Gastrocnemius medialis (tissue), 4 donors: ENCODE data around the gene KIRREL3. TPM values are rescaled to one million over a fixed set of nuclear protein-coding genes. Genes with fewer than 3 reads are reported as not detected.

ENCODE experiments used
- ATAC-seq, 2 donors: fragments of 150-250 bp; one replicate each; pipeline ENCODE4 v1.9.1; 2016
- DNase-seq, 2 donors: peaks; one replicate each; pipeline ENCODE4 v3.0.0-alpha.2; 2019
- H3K27ac ChIP-seq, 4 donors: fragments of 200-600 bp; sonication (generic); 1 replicate in 1 of 4; 2 replicates in 3 of 4; pipeline ENCODE4 v1.5.1; 2016 to 2018; ENCODE audit warnings: mild to moderate bottlenecking in 2 of 4, moderate library complexity in 1 of 4
- H3K27me3 ChIP-seq, 3 donors: fragments of 200-600 bp; sonication (generic) in 2 of 3; 1 replicate in 1 of 3; 2 replicates in 2 of 3; pipeline versions ENCODE4 v1.5.1 to v1.6.0; 2016 to 2019; ENCODE audit warnings: mild to moderate bottlenecking in 1 of 3, moderate library complexity in 1 of 3
- H3K36me3 ChIP-seq, 2 donors: fragments of 200-600 bp; sonication (generic) in 1 of 2; one replicate each; pipeline ENCODE4 v1.5.1; 2017 to 2018
- H3K4me1 ChIP-seq, 2 donors: fragments of 200-600 bp; sonication (generic) in 1 of 2; one replicate each; pipeline ENCODE4 v1.5.1; 2016 to 2017; ENCODE audit warnings: mild to moderate bottlenecking in 2 of 2
- H3K4me3 ChIP-seq, 4 donors: fragments of 200-600 bp; sonication (generic) in 3 of 4; 1 replicate in 1 of 4; 2 replicates in 3 of 4; pipeline ENCODE4 v1.5.1; 2016 to 2019; ENCODE audit warnings: mild to moderate bottlenecking in 2 of 4
- H3K9me3 ChIP-seq, 3 donors: fragments of 200-600 bp; sonication (generic) in 2 of 3; 1 replicate in 1 of 3; 2 replicates in 2 of 3; pipeline ENCODE4 v1.5.1; 2016 to 2019
- POLR2A ChIP-seq, 2 donors: fragments of 450-650 bp; IDR thresholded peaks; one replicate each; pipeline ENCODE4 v1.6.1; 2017; ENCODE audit warnings: antibody characterized with exemption in 2 of 2, mild to moderate bottlenecking in 2 of 2, moderate library complexity in 2 of 2
- in situ Hi-C, 4 donors: fragments of 200-750 bp; cut with MboI; loops; one replicate each; pipeline versions ENCODE4 v1.15.0 to v1.8.0; 2017; ENCODE audit warnings: low sequenced_read_pairs in 4 of 4
- intact Hi-C: fragments of 100-400 bp; cut with DNase I; formaldehyde crosslinking; loops from one replicate; pipeline ENCODE4 v1.15.1; 2023; ENCODE audit warnings: low total_unique reads
- total RNA-seq, 4 donors: library from RNA; depleted of rRNA; stranded (reverse); fragments of >200 nt; gene quantifications; one replicate each; pipeline versions ENCODE4 v1.1.0 to v1.2.3, GENCODE V29; 2016
- TF ChIP-seq, protein P1 (sequence below), 5 experiments: fragments of 450-650 bp in 3 of 5; fragments of 200-600 bp in 2 of 5; sonication (generic) in 2 of 5; IDR thresholded peaks in 4 of 5; conservative IDR thresholded peaks in 1 of 5; 1 replicate in 4 of 5; 2 replicates in 1 of 5; pipeline ENCODE4 v1.5.1; 2016 to 2019; ENCODE audit warnings: antibody characterized with exemption in 5 of 5, mild to moderate bottlenecking in 3 of 5, moderate library complexity in 3 of 5

The KIRREL3 gene
- total RNA-seq, 4 donors from 2014 or later = 0.10 TPM; not detected in 3

DNA sequence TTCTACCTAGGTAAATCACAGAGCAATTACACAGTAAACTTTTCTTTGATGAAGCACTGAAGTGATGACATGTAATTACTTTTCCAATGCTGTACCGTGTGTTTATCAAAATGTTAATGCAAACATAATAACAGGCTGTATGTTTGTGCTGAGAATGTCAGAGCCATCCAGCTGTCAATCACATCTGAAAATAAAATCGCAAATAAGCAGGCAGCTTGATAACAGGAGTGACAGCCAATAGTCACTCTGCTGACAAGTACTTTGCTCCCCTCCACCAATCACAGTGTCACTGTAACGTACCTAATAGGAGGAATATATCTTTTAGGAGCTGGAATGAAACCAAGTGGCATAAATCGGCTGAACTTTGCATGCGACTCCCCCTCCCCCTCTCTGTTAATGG is 119.7 kb downstream of the KIRREL3 start:
- intact Hi-C loops = no loop called here
- DNase-seq = no peak

DNA sequence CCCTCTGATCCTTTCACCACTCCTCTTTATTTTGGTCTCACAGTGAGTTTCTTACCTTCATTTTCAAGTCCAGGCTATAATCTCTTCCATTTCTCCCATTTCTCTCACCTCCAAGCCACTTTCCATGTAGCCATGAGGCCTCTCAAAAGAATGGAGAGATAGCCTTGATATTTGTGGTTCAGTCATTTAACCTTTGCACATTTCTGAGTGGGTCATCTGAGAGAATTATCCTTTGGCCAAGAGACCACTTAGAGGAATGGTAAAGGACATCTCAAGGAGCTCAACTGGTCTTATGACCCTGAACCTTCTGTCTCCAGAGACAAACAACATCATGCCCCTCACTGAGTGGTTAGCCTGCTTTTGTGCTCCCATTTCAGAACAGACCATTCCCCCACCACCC is 121.1 kb downstream of the KIRREL3 start:
- Histone ChIP-seq H3K27me3 (no peaks in the 10 kb centered on the region), H3K9me3 (no peaks in the 10 kb centered on the region), H3K27ac (no peak overlapping the region), H3K4me1 (no peaks in the 10 kb centered on the region), H3K36me3 (no peaks in the 10 kb centered on the region), H3K4me3 (no peak overlapping the region)
- DNase-seq (no peak), ATAC-seq (no peak)
- intact Hi-C loops (no loop called here), in situ Hi-C loops (no loop called here)
- TF ChIP-seq POLR2A (IDR thresholded peaks at IDR 0.05) = no peak
- TF ChIP-seq, protein P1, sequence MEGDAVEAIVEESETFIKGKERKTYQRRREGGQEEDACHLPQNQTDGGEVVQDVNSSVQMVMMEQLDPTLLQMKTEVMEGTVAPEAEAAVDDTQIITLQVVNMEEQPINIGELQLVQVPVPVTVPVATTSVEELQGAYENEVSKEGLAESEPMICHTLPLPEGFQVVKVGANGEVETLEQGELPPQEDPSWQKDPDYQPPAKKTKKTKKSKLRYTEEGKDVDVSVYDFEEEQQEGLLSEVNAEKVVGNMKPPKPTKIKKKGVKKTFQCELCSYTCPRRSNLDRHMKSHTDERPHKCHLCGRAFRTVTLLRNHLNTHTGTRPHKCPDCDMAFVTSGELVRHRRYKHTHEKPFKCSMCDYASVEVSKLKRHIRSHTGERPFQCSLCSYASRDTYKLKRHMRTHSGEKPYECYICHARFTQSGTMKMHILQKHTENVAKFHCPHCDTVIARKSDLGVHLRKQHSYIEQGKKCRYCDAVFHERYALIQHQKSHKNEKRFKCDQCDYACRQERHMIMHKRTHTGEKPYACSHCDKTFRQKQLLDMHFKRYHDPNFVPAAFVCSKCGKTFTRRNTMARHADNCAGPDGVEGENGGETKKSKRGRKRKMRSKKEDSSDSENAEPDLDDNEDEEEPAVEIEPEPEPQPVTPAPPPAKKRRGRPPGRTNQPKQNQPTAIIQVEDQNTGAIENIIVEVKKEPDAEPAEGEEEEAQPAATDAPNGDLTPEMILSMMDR (IDR thresholded peaks at IDR 0.05 in 4 of 5, conservative IDR thresholded peaks at IDR 0.05 in 1 of 5) = no peak

More for the DNA sequence above, 119.7 kb downstream of the KIRREL3 start:
- Histone ChIP-seq H3K9me3 (no peaks in the 10 kb centered on the region), H3K27me3 (no peaks in the 10 kb centered on the region), H3K4me1 (no peaks in the 10 kb centered on the region), H3K4me3 (no peak overlapping the region), H3K27ac (no peak overlapping the region), H3K36me3 (no peaks in the 10 kb centered on the region)
- in situ Hi-C loops = no loop called here
- no peak for ATAC-seq
- no peak for TF ChIP-seq POLR2A (IDR thresholded peaks at IDR 0.05)
- TF ChIP-seq, protein P1 (IDR thresholded peaks at IDR 0.05 in 4 of 5, conservative IDR thresholded peaks at IDR 0.05 in 1 of 5) = no peak

DNA sequence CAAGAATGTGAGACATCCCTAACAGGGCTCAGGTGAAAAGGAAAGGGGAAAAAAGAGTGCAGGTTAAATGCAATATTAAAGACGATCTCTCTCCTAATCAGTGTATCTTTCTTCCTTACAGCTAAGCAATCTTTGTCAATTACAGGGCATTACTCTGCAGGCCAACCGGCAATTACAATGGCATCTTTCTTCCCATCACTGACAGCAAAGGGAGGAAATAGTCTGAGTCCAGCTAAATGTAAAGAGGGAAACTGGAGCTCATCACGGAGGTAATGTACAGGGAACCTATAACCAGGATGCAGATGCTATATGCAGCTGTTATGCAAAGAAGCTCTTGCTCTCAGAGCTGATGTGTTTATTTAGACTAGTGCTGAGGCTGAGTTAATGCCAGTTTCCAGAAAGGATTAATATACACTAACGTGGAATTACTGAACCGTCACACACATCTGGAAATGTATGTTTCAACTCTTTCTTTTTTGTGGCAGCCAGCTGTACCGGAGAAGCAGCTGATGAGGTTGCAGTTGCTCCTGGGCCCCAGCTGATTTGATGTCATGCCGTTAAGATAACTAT is 121.6 kb downstream of the KIRREL3 start:
- in situ Hi-C loops = no loop called here
- Histone ChIP-seq H3K36me3 (no peaks in the 10 kb centered on the region), H3K4me3 (no peak overlapping the region), H3K4me1 (no peaks in the 10 kb centered on the region), H3K27me3 (no peaks in the 10 kb centered on the region), H3K27ac (no peak overlapping the region), H3K9me3 (no peaks in the 10 kb centered on the region)
- intact Hi-C loops = no loop called here
- DNase-seq (no peak), ATAC-seq (no peak)
- TF ChIP-seq POLR2A (IDR thresholded peaks at IDR 0.05) = no peak
- TF ChIP-seq, protein P1 (IDR thresholded peaks at IDR 0.05 in 4 of 5, conservative IDR thresholded peaks at IDR 0.05 in 1 of 5) = no peak

DNA sequence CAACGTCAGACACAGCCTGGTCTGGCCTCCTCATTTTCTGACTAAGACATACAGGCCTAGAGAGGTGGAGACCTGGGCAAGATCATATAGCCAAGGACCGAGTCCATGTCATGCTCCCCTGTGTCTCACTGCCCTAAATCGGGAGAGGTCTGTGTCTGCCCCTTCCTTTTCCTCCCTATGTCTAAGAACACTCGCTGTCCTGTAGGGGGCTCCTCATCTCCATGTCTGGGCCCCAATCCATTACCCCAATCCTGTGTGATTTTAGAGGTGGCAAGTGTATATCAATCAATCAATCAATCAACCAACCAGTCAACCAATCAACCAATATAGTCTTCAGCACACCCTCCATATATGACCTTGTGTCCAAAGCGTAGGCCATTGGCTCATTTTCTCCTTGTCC is 125.7 kb downstream of the KIRREL3 start:
- H3K36me3 ChIP-seq = no peaks in the 10 kb centered on the region
- DNase-seq = no peak
- in situ Hi-C loops (no loop called here), intact Hi-C loops (no loop called here)
- H3K27me3 ChIP-seq = peaks cover 0 to 3% (median 0%) of the 10 kb centered on the region in 3 donors
- no peaks in the 10 kb centered on the region for H3K4me1 ChIP-seq
- ATAC-seq = no peak
- no peaks in the 10 kb centered on the region for H3K9me3 ChIP-seq
- TF ChIP-seq, protein P1 (IDR thresholded peaks at IDR 0.05 in 4 of 5, conservative IDR thresholded peaks at IDR 0.05 in 1 of 5) = no peak
- no peak for TF ChIP-seq POLR2A (IDR thresholded peaks at IDR 0.05)
- no peak overlapping the region for H3K4me3 ChIP-seq
- no peak overlapping the region for H3K27ac ChIP-seq

DNA sequence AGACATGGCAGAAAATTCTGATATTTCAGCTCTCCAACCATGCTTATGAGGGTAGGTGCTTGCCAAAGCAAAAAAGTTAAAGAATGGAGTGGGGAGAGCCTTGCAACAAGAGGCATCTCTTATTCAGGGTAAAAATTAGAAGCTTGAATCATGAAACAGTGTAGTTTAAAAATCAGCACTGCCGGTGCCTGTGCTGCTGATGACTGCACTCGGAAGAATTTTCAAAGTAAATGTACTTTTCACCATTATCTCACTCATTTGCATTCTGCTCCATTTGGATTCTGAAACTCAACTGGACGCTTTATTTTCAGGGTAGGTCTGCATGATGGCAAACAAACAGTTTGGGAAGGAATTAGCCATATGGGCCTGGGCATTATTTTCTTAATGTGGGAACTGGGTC is 126.3 kb downstream of the KIRREL3 start:
- Histone ChIP-seq H3K4me3 (no peak overlapping the region), H3K27ac (no peak overlapping the region), H3K9me3 (no peaks in the 10 kb centered on the region), H3K4me1 (no peaks in the 10 kb centered on the region), H3K36me3 (no peaks in the 10 kb centered on the region), H3K27me3 (peaks cover 0 to 3% (median 0%) of the 10 kb centered on the region in 3 donors)
- no peak for DNase-seq
- intact Hi-C loops = no loop called here
- TF ChIP-seq, protein P1 (IDR thresholded peaks at IDR 0.05 in 4 of 5, conservative IDR thresholded peaks at IDR 0.05 in 1 of 5) = no peak
- no peak for TF ChIP-seq POLR2A (IDR thresholded peaks at IDR 0.05)
- ATAC-seq = no peak
- in situ Hi-C loops = no loop called here
